ENCODE measurements around the gene SEMA3B.

DNA sequence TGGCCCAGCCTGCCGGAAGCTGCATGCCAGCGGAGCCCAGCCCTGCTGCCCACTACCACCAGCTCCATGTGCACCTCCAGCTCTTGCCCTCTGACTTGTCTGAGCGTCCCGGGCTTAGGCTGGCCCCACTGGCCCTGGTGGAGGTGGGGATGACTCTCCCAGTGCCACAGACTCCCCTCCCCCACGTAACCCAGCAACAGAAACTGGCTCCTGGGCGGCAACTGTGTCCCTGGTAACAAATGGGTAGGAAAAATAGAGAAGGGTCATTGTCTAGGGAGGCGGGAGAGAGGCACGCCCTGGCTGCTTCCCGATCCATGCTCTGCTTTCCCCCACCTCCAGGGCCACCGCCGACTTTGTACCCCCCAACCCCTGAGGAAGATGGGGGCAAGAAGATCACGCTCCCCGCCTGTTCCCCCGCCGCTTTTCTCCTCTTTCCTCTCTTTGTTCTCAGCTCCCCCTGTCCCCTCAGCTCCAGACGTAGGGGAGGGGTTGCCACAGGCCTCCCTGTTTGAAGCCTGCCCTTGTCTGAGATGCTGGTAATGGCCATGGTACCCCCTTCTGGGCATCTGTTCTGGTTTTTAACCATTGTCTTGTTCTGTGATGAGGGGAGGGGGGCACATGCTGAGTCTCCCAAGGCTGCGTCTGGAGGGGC is 10.8 kb upstream of the SEMA3B start:
- no peak for TF ChIP-seq CTCF (IDR thresholded peaks at IDR 0.05; ENCODE audit: low read depth, low read length, poor library complexity, severe bottlenecking)
- TF ChIP-seq EZH2phosphoT487 (IDR thresholded peaks at IDR 0.05; ENCODE audit: borderline replicate concordance, low read length) = no peak
